Measurements from ENCODE around the gene PPM1E. TPM values are rescaled to one million over a fixed set of nuclear protein-coding genes. Genes with fewer than 3 reads are reported as not detected.

Gene PPM1E
- total and polyA plus RNA-seq, 2 of the 4 experiments (the other 2 are of a cell fraction): under 0.01 to 0.05 TPM

- Histone ChIP-seq H2BK20ac (ENCODE audit: low read depth, low read length) (no peak overlapping the region), H3K56ac (ENCODE audit: extremely low read depth, insufficient read depth, low read length) (no peak overlapping the region), H3K9ac (ENCODE audit: low read depth, low read length) (no peak overlapping the region), H2BK5ac (ENCODE audit: low read depth, low read length, poor library complexity, severe bottlenecking) (no peak overlapping the region), H3K9me3 (ENCODE audit: control insufficient read depth, insufficient read depth, low read length) (no peaks in the 10 kb centered on the region), H3K4me2 (ENCODE audit: low read depth, low read length) (no peak overlapping the region), H3K4me1 (ENCODE audit: control insufficient read depth, insufficient read depth, low read length) (no peaks in the 10 kb centered on the region), H3K14ac (replicated peaks; ENCODE audit: low read depth, low read length) (no peak overlapping the region), H3K4me3 (ENCODE audit: insufficient read depth, low read depth, low read length) (no peak overlapping the region), H2AK5ac (ENCODE audit: low read depth, low read length) (no peak overlapping the region), H2AFZ (replicated peaks; ENCODE audit: low read length, poor library complexity) (no peak overlapping the region), H3K27me3 (ENCODE audit: control insufficient read depth, insufficient read depth, low read length) (peaks cover 37% of the 10 kb centered on the region), H3K23ac (ENCODE audit: low read depth, low read length) (no peak overlapping the region), H3K4ac (ENCODE audit: low read depth, low read length) (no peak overlapping the region), H4K91ac (ENCODE audit: insufficient read depth, low read depth, low read length) (no peak overlapping the region), H2BK120ac (ENCODE audit: low read depth, low read length) (no peak overlapping the region), H4K20me1 (ENCODE audit: insufficient read depth, low read length) (no peaks in the 10 kb centered on the region), H3K9me1 (ENCODE audit: insufficient read depth, low read length) (no peaks in the 10 kb centered on the region), H3K18ac (ENCODE audit: low read depth, low read length) (no peak overlapping the region), H2AK9ac (replicated peaks; ENCODE audit: low read depth, low read length, poor library complexity) (no peak overlapping the region), H3K27ac (ENCODE audit: insufficient read depth, low read length) (no peak overlapping the region), H3K36me3 (ENCODE audit: control insufficient read depth, insufficient read depth, low read length) (no peaks in the 10 kb centered on the region), H4K5ac (ENCODE audit: low read depth, low read length) (no peak overlapping the region), H4K8ac (ENCODE audit: low read depth in 2 of 2, low read length in 2 of 2) (no peak overlapping the region), H2BK15ac (ENCODE audit: low read depth, low read length) (no peak overlapping the region), H3K79me1 (ENCODE audit: low read depth in 1 of 2, low read length in 2 of 2) (no peaks in the 10 kb centered on the region)
- TF ChIP-seq MAFK (IDR thresholded peaks at IDR 0.05; ENCODE audit: low read depth, low read length): no peak
- TF ChIP-seq CHD1 (IDR thresholded peaks at IDR 0.05; ENCODE audit: low read depth, low read length): no peak
- TF ChIP-seq CTCF (conservative IDR thresholded peaks at IDR 0.05; ENCODE audit: low read depth, low read length): no peak
- TF ChIP-seq POLR2A (IDR thresholded peaks at IDR 0.05; ENCODE audit: low read depth, low read length): no peak
- dilution Hi-C loops (cut with HindIII; ENCODE audit: low sequenced_read_pairs, unreplicated experiment) (no loop called here), intact Hi-C loops (cut with micrococcal nuclease) (no loop called here), in situ Hi-C loops (cut with MboI; ENCODE audit: low sequenced_read_pairs) (no loop called here)
- ChIA-PET CTCF (no interaction called here), POLR2A (ENCODE audit: unreplicated experiment) (no interaction called here)
- no CpG with 5 or more reads among the region's 2 CpGs for WGBS, 2 experiments (ENCODE audit: extremely low coverage in 2 of 2, insufficient read length in 1 of 2)
- no peak for ATAC-seq (ENCODE audit: low read depth)
- DNase-seq: no peak
- no TSS peak for BruUV-seq (replicated peaks)
These were observed 3.9 kb downstream of the PPM1E start for GRCh38 chr17:58759522-58759921.

All from IMR-90 (cell line).